ENCODE measurements around the gene MEF2C. TPM values are rescaled to one million over a fixed set of nuclear protein-coding genes. Genes with fewer than 3 reads are reported as not detected.

MEF2C gene
- total RNA-seq, 1 donor from 2014 or later, result 29.6 TPM

DNA sequence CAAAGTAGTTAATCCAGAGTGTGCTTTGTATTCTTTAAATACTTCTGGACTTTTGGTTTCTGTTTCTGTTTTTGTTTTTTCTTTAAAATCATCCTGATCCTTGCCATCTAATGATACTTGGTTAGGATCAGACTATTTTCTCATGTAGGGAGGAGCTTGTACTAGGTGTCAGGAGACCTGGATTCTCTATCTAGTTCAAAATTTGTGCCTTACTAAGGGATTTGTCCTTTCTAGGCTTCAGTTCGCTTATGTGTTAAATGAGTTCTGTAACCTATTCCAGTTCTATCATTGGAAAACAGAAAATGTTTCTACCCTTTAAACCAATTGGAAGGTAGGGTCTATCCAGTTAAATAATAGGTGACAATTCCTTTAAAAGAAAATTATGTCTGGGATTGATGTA lies 3.3 kb upstream of the MEF2C start:
- H3K4me3 Mint-ChIP-seq (ENCODE audit: unreplicated experiment), result no peak overlapping the region
- no peaks in the 10 kb centered on the region for H3K36me3 Mint-ChIP-seq (ENCODE audit: low read depth)
- TF ChIP-seq CTCF (IDR thresholded peaks at IDR 0.05), result no peak
- H3K9me3 Mint-ChIP-seq (ENCODE audit: low read depth), result no peaks in the 10 kb centered on the region
- peaks cover 29% of the 10 kb centered on the region for H3K4me1 Mint-ChIP-seq (ENCODE audit: low read depth)
- H3K27ac Mint-ChIP-seq (ENCODE audit: unreplicated experiment), result no peak overlapping the region
- DNase-seq (ENCODE audit: low spot score), result no peak
- H3K27me3 Mint-ChIP-seq (ENCODE audit: low read depth), result no peaks in the 10 kb centered on the region

GRCh38 chr5:88885002-88885401 lies 2.0 kb upstream of the MEF2C start:
- no peak for DNase-seq (ENCODE audit: low spot score)
- Mint-ChIP-seq H3K4me3 (ENCODE audit: unreplicated experiment) (no peak overlapping the region), H3K4me1 (ENCODE audit: low read depth) (peaks cover 36% of the 10 kb centered on the region), H3K9me3 (ENCODE audit: low read depth) (no peaks in the 10 kb centered on the region), H3K27ac (ENCODE audit: unreplicated experiment) (no peak overlapping the region), H3K27me3 (ENCODE audit: low read depth) (no peaks in the 10 kb centered on the region), H3K36me3 (ENCODE audit: low read depth) (no peaks in the 10 kb centered on the region)
- no peak for TF ChIP-seq CTCF (IDR thresholded peaks at IDR 0.05)

DNA sequence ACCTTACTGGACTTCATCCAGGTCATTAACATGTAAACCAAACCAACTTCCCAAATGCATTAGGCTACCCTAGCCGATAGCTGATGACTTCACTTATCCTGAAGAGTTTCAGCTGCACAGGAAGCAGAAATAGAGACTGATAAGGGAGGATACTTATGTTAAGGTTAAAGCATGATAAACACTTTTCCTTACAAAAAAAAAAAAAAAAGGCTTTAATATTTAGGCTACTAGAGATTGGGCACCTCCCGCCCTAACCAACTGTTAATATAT lies 1.6 kb upstream of the MEF2C start:
- Mint-ChIP-seq H3K36me3 (ENCODE audit: low read depth) (no peaks in the 10 kb centered on the region), H3K9me3 (ENCODE audit: low read depth) (no peaks in the 10 kb centered on the region), H3K4me1 (ENCODE audit: low read depth) (peaks cover 32% of the 10 kb centered on the region), H3K27ac (ENCODE audit: unreplicated experiment) (peak overlapping the region; percentile 97), H3K27me3 (ENCODE audit: low read depth) (no peaks in the 10 kb centered on the region), H3K4me3 (ENCODE audit: unreplicated experiment) (peak overlapping the region; percentile 89)
- no peak for DNase-seq (ENCODE audit: low spot score)
- no peak for TF ChIP-seq CTCF (IDR thresholded peaks at IDR 0.05)

DNA sequence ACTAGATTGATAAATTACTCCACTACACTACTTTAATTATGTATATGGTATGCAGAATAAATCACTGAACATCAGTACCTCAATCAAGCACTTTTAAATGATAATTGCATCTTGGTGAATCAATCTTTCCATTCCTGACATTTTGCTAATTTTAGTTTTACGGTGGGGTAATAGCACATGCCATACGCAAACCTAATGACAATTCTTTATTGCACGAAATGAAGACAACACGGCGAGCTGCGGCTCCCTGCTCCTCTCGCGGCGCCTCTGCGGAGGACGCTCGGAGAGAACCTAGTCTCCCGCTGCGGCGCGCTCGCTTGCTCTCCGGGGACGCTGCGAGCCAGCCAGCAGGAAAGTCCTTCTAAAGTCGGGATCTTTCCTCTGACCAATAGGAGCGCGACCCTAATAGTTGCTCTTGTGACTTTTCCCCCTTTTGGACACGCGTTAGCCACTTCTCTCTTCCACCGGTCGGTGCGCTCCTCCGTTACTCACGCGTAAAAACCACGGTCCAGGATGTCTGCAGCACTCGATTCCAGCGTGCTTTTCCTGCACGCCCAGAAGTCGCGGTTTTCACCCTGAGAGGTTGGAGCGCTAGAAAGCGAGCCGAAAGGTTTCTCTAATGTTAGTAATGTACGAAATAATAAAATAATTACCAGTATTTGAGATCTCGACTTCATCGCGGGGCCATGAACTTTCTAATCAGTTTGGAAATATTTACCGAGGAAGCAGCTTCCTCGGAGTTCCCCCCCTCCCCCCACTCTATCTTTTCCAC lies 1.0 kb upstream of the MEF2C start:
- peak overlapping the region; percentile 89 for H3K4me3 Mint-ChIP-seq (ENCODE audit: unreplicated experiment)
- H3K9me3 Mint-ChIP-seq (ENCODE audit: low read depth), result no peaks in the 10 kb centered on the region
- no peaks in the 10 kb centered on the region for H3K27me3 Mint-ChIP-seq (ENCODE audit: low read depth)
- H3K27ac Mint-ChIP-seq (ENCODE audit: unreplicated experiment), result peak overlapping the region; percentile 97
- peaks cover 27% of the 10 kb centered on the region for H3K4me1 Mint-ChIP-seq (ENCODE audit: low read depth)
- no peaks in the 10 kb centered on the region for H3K36me3 Mint-ChIP-seq (ENCODE audit: low read depth)
- TF ChIP-seq CTCF (IDR thresholded peaks at IDR 0.05), result peak; percentile 39
- peak; percentile 73 for DNase-seq (ENCODE audit: low spot score)

- Mint-ChIP-seq H3K9me3 (ENCODE audit: low read depth) (no peaks in the 10 kb centered on the region), H3K36me3 (ENCODE audit: low read depth) (no peaks in the 10 kb centered on the region), H3K27ac (ENCODE audit: unreplicated experiment) (peak overlapping the region; percentile 89), H3K4me1 (ENCODE audit: low read depth) (peaks cover 29% of the 10 kb centered on the region), H3K27me3 (ENCODE audit: low read depth) (no peaks in the 10 kb centered on the region), H3K4me3 (ENCODE audit: unreplicated experiment) (peak overlapping the region; percentile 89)
- no peak for DNase-seq (ENCODE audit: low spot score)
- no peak for TF ChIP-seq CTCF (IDR thresholded peaks at IDR 0.05)
Observed at GRCh38 chr5:88882276-88883038, 527 bp downstream of the MEF2C start.

Data from chondrocyte (in vitro differentiated cells).